ENCODE measurements around the gene MPPED2. TPM values are rescaled to one million over a fixed set of nuclear protein-coding genes. Genes with fewer than 3 reads are reported as not detected.
A peak's percentile ranks its signal among the peaks of the same experiment; 100 is the strongest.

The MPPED2 gene
- total RNA-seq, 1 experiment from 2014 or later = 2.4 TPM

- peaks cover 15% of the 10 kb centered on the region for H3K9me3 Mint-ChIP-seq
- POLR2A ChIA-PET = no interaction called here
- peaks cover 20% of the 10 kb centered on the region for H3K36me3 Mint-ChIP-seq
- CTCF ChIA-PET = no interaction called here
- ATAC-seq (0 out of 2 replicates have a peak, but pooled peaks have one; percentile 36), DNase-seq (ENCODE audit: low spot score) (no peak)
- H3K4me3 Mint-ChIP-seq = no peak overlapping the region
- H3K4me1 Mint-ChIP-seq = peaks cover 58% of the 10 kb centered on the region
- peak overlapping the region; percentile 82 for H3K27ac Mint-ChIP-seq
- H3K27me3 Mint-ChIP-seq (ENCODE audit: low read depth) = peaks cover 8% of the 10 kb centered on the region
- no peak for TF ChIP-seq OVOL2 (CRISPR knock-in tag; IDR thresholded peaks at IDR 0.05; ENCODE audit: borderline replicate concordance)
- TF ChIP-seq CTCF (IDR thresholded peaks at IDR 0.05) = no peak
- TF ChIP-seq ZNF423 (CRISPR knock-in tag; IDR thresholded peaks at IDR 0.05) = no peak
- no peak for TF ChIP-seq ZNF396 (CRISPR knock-in tag; IDR thresholded peaks at IDR 0.05; ENCODE audit: borderline replicate concordance)
- TF ChIP-seq MAX (CRISPR knock-in tag; IDR thresholded peaks at IDR 0.05) = no peak
- no peak for TF ChIP-seq HMGXB4 (CRISPR knock-in tag; IDR thresholded peaks at IDR 0.05)
These were observed 19.0 kb downstream of the MPPED2 start for GRCh38 chr11:30567120-30567519.

GRCh38 chr11:30566482-30566881, 19.7 kb downstream of the MPPED2 start:
- ChIA-PET CTCF (no interaction called here), POLR2A (no interaction called here)
- peaks cover 14% of the 10 kb centered on the region for H3K27me3 Mint-ChIP-seq (ENCODE audit: low read depth)
- ATAC-seq = no peak
- H3K4me1 Mint-ChIP-seq = peaks cover 64% of the 10 kb centered on the region
- DNase-seq (ENCODE audit: low spot score) = no peak
- TF ChIP-seq IRF1 (CRISPR knock-in tag; IDR thresholded peaks at IDR 0.05) (no peak), TEAD1 (CRISPR knock-in tag; IDR thresholded peaks at IDR 0.05) (no peak), ZNF416 (CRISPR knock-in tag; IDR thresholded peaks at IDR 0.05) (no peak), ZSCAN18 (CRISPR knock-in tag; IDR thresholded peaks at IDR 0.05) (no peak), HMGA2 (CRISPR knock-in tag; IDR thresholded peaks at IDR 0.05) (no peak), PRRX2 (CRISPR knock-in tag; IDR thresholded peaks at IDR 0.05) (no peak)
- H3K9me3 Mint-ChIP-seq = peaks cover 15% of the 10 kb centered on the region
- peaks cover 25% of the 10 kb centered on the region for H3K36me3 Mint-ChIP-seq
- peak overlapping the region; percentile 39; the same call in 1 of the 2 replicates for H3K27ac Mint-ChIP-seq
- no peak overlapping the region for H3K4me3 Mint-ChIP-seq

- CTCF ChIA-PET = interaction anchor here (0.9 kb wide), 1 partner anchor 21 kb away, joined by 3 read pairs; the partner anchor contains the start of gene MPPED2
- peaks cover 25% of the 10 kb centered on the region for H3K36me3 Mint-ChIP-seq
- no peak for ATAC-seq
- H3K27me3 Mint-ChIP-seq (ENCODE audit: low read depth) = peaks cover 17% of the 10 kb centered on the region
- H3K9me3 Mint-ChIP-seq = peaks cover 15% of the 10 kb centered on the region
- H3K27ac Mint-ChIP-seq = peak overlapping the region; percentile 66
- no peak overlapping the region for H3K4me3 Mint-ChIP-seq
- no peak for DNase-seq (ENCODE audit: low spot score)
- peaks cover 77% of the 10 kb centered on the region for H3K4me1 Mint-ChIP-seq
- POLR2A ChIA-PET = no interaction called here
- TF ChIP-seq MXD4 (CRISPR knock-in tag; IDR thresholded peaks at IDR 0.05; ENCODE audit: borderline replicate concordance) (no peak), CTCF (IDR thresholded peaks at IDR 0.05) (no peak), SMAD3 (CRISPR knock-in tag; IDR thresholded peaks at IDR 0.05; ENCODE audit: borderline replicate concordance) (no peak), E2F1 (CRISPR knock-in tag; IDR thresholded peaks at IDR 0.05) (no peak), ZNF396 (CRISPR knock-in tag; IDR thresholded peaks at IDR 0.05; ENCODE audit: borderline replicate concordance) (no peak), TEAD1 (CRISPR knock-in tag; IDR thresholded peaks at IDR 0.05) (no peak), CREB1 (CRISPR knock-in tag; IDR thresholded peaks at IDR 0.05) (no peak), ATF1 (CRISPR knock-in tag; IDR thresholded peaks at IDR 0.05) (no peak), MLX (CRISPR knock-in tag; IDR thresholded peaks at IDR 0.05) (no peak), ZBTB21 (CRISPR knock-in tag; IDR thresholded peaks at IDR 0.05; ENCODE audit: borderline replicate concordance) (no peak), ZNF671 (CRISPR knock-in tag; IDR thresholded peaks at IDR 0.05) (no peak), ATF2 (CRISPR knock-in tag; IDR thresholded peaks at IDR 0.05; ENCODE audit: borderline replicate concordance, low read depth) (no peak)
These were observed 21.1 kb downstream of the MPPED2 start for GRCh38 chr11:30565027-30565426.
